GM19324 (cell line): ENCODE results near the gene ZNF22.

Experiments
- ATAC-seq: cut with Tn5 transposase; IDR thresholded peaks from one replicate; pipeline ENCODE4 v1.9.1; 2021; ENCODE audit warnings: mild to moderate bottlenecking, moderate library complexity; ENCODE audit not compliant: unreplicated experiment, low FRiP score

Gene ZNF22

DNA sequence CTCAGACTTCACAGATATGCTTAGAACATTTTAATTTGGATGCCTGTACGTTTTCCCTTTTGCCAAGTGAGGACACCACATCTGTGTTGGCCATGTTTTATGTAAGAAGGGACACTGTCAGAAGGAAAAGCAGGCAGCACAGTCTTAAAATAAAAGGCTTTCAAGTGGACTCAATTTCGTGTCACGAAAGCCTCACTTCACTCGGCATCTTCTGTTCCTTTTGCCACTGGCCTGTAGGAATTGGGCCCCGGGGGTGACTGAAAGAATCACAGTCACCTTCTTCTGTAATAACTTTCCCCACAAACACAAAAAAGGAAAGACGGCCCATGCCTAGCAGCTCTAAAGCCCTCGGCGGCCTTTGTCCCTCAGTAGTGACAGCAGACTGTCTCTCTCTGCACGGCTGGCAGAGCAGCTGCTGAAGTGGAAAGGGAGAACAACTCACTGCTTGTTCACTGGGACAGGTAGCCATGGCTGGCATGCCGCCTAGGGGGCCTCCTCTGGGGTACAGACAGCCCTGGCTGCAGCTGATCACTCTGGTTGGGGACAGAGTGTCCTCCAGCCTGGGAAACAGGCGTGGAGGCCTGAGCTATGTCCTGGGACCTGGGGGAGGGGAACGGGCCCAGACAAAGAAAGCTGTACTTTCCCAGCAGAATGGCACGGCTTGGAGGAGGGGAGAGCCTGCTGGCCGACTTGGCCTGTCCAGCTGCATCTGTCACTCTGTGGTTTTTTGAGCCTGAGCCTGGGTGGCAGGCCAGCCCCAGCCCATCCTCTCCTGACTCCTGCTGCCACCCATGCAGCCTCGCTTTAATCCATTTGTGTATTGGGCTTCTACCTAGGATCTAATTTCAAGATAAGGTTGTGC is 36.7 kb upstream of the ZNF22 start:
- ATAC-seq, result no peak

DNA sequence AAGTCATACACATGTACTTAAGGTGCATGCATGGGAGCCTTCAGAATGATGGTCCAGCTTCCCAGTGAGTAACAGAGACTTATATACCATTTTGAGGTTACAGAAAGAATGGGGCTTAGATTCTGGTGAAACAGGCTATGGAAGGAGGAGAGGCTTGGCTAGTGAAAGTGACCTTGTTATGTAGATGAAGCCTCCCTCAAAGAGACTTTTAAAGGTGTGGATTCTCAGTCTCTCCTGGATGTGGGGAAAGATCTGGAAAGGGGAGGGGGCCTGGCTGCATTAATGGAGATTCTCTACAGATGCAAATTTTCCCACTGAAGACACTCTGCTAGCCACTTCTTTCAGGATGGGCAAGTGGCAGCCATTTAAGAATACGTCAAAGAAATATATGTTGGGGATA is 35.6 kb upstream of the ZNF22 start:
- ATAC-seq, result no peak

DNA sequence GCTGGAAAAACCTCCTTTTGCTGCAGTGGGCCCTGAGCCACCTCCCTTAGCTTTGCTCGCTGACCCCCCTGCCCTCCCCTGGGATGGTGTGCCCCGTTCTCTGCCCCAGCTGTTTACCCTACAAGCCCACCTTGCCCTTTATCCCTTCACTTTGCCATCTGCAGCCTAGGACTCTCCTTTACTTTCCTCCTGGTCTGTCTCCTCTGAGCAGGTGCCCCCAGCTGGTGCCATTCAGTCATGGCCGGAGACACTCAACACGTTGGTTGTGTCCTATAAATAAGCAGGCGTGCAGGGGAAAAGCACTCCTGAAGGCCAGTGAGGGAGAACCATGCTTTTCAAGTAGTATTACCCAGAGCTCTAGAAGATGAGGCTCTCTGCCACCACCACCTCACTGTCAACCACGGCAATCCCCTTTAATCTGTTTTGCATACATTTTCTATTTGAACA is 35.0 kb upstream of the ZNF22 start:
- no peak for ATAC-seq

DNA sequence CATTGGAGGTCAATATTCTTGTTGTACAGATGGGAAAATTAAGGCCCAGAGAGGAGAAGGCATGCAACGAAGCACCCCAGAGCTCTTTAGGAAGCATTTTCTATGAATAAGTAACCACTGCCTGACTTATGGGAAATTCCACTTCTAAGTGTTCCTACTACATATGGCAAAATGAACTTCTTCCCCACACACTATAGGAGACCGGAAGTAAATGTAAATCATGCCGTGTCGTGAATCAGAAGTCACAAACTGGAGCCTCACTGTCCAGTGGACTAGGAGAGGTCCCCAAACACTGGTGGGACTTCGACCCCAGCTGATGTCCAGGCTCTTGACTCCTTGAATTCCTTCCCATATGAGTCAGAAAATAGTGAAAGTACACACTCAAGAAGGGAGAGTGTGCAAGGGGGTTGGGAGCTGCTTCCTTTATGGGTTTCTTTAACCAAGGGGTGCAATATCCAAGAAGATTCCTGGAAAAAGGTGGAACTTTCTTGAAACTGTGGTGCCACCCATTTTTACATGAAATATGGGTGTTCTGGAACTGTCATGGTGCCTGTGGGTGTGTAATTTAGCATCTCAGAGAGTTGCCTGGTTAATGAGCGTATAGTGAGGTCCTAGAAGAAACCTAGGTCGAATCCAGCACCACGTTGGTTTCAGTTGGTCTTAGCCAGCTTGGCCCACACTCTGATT is 34.5 kb upstream of the ZNF22 start:
- no peak for ATAC-seq

DNA sequence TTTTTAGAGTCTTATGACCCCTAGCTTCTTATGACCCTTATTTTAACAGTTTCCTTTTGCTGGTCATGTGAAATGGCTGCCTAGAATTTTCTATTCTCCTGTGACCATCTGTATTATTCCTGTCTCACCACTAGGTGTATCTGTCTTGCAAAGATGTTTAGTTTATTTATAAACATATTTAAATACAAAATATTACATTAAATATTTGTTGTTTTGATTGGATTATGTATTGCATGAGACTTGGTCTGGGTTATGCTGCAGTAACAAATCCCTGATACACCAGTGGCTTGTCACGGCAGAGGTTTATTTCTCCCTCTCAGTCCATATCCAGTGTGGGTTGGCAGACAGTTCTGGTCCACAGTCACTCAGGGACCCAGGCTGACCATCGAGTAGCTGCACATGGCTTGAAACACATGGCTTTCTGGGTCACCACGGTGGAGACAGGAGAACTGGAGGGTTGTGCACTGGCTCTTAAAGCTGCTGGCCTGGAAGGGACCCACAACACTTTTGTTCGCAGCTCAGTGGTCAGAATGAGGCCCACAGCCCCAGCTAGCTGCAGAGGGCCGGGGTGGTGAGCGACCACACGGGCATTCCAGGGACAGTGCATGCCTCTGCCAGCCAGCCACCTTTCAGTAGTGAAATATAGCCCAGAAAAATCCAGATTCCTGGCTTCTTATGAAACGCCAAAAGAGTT is 33.8 kb upstream of the ZNF22 start:
- no peak for ATAC-seq

DNA sequence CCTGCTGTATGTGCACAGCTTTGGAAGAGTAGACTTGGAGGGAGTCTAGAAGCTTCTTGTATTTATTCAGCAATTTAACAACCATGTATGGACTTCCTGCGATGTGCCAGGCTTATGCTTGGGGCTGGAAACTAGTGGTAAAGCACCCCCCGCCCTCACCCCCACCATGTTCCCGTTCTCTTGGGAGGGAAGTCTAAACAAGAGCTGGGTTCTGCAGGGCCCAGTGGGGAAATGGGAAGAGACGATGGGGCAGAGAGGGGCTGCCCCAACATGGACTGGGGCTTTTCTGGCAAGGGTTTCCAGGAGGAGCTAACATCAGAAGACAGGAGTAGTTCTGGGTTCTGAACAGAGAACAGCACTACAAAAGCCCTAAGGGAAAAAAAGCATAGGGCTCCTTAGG is 33.1 kb upstream of the ZNF22 start:
- no peak for ATAC-seq

DNA sequence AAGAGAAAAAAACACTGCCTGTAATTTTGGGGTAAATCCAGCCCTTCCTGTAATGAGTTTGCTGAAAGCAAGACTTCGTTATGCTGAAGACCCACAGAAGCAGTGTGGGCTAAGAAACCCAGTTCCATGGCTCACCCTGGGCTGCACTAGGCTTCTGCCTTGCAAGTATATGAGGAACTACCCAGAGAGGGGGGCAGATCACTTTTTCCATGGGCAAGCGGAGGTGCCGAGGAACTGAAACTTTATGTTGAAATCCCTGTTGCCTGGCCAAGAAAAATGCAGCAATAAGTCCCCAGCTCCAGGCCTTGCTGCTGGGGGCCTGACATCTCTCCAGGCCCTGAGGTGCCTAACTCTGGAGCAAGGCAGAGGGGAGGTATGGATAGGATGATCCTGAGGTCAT is 32.6 kb upstream of the ZNF22 start:
- no peak for ATAC-seq

DNA sequence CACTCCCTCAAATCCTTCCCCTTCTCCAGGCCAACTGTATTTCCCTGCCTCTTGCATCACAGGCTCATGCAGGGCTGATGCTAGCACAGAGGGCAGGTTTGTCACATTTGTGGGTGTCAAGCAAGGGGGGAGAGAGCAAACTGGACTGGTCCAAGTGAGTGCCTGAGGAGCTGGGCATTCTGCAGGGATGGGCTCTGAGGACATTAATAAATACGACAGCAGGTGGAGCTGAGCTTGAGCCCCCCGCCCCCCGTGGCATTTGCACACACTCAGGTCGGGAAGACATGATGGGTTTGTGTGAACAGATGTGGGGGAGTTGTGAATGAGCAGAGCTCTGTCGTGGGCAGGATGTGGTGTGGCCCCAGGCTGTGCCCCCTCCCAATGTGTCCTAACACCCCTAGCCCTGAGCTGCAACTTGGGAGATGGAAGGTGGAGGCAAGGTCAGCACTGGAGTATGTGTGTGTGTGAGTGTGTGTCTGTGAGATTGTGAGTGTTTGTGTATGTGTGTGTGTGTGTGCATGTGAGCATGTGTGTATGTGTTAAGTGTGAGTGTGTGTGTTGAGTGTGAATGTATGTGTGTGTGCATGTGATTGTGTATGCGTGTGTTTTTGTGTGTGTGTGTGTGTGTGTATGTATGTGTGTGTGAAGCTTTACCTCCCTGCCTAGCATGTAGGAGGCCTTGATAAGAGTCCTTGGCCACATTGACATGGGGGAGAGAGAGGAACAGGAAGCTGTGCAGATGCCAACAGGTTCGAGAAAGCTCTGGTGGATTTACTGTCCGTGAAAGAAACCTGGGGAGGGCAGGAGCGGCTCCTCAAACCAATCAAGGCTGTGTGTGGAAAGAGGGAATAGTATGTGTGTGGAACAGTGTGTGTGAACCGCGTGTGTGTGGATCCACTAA is 32.0 kb upstream of the ZNF22 start:
- no peak for ATAC-seq

DNA sequence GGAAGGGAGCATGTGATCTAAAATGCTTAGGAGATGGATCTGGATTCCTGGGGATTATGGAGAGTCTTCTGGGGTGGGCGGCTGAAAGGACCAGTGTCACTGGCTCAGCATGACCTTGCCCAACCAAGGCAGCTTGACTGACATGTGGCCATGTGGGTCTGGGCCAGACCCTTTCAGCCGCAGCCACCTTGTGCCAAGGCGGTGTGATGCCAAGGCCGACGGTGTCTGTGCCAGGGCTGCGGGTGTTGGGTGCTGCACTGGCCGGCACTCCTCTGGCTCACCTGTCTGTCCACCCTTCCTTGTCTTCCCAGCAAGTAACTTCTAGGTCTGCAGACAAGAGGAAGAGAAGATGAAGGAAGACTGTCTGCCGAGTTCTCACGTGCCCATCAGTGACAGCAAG is 30.9 kb upstream of the ZNF22 start:
- ATAC-seq, result no peak

DNA sequence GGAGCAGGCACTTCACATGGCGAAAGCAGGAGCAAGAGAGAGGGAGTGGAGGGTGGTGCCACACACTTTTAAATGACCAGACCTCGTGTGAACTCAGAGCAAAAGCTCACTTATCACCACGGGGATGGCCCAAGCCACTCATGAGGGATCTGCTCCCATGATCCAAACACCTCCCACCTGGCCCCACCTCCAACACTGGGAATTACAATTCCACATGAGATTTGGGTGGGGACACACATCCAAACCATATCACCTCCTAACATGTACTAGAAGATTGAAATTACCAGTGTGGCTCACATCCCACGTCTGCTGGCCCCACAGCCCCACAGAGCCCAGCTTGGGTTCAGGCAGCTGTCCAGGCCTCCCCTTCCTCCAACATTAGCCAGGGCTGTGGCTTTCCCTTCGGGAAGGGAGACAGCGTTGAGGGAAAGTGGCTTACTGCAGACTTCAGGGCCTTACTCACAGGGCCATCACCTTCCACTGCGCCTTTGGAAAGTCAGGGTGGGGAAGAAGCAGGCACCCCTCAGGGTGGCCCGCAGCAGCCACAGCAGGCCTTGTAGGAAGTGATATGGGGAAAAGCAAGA is 29.8 kb upstream of the ZNF22 start:
- ATAC-seq, result no peak

DNA sequence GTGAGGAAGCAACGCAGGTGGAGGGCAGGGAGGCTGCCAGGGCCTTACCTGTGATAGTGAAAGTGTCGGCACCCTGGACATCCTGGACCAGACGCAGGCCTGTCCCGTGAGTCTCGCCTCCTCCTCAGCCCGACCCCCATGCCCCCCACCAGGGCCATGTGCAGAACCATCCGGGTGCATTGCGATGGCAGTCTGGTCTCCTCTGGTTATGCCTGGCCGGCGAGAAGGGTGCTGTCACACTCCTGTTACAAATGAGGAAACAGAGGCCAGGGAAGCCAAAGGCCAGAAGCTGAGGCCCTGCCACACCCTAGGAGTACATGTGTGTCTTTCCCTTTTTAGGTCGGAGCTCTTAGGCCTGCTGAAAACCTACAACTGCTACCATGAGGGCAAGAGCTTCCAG is 29.3 kb upstream of the ZNF22 start:
- ATAC-seq, result no peak

DNA sequence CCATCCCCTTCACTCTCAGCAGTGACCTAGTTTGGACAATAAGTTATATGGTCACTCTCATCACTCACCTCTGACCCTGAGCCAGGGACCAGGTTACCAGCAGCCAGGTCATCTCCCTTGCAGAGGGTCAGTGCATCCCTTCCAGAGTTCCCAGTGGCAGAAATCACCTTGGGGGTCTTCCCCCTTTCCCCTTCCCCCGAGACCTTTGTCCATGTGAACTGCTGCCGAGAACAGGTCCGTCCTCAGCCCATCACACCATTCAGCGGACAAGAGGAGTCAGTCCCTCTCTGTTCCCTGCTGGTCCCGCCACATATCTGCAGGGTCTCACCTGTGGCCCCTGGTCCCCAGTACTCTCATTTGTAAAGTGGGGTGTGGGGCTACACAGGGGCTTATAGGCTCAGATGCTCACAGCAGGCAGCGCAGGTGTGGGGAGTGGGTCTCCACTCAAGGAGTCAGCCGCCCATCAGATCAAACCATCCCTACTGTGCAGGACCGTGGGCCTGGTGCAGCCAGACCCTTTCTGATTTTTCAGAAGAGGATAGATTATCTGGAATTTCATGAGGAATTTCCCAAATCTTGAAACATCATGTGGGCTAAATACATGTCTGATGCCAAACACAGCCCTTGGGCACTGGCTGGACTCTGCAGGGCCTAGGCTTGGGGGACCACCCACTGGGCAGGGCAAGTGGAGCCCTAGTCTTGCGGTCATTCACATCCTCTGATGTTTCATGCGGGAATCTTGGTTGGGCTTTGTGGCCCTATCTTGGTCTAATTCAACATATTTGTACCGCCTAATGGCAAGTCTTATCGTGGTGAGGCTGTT is 28.6 kb upstream of the ZNF22 start:
- no peak for ATAC-seq

DNA sequence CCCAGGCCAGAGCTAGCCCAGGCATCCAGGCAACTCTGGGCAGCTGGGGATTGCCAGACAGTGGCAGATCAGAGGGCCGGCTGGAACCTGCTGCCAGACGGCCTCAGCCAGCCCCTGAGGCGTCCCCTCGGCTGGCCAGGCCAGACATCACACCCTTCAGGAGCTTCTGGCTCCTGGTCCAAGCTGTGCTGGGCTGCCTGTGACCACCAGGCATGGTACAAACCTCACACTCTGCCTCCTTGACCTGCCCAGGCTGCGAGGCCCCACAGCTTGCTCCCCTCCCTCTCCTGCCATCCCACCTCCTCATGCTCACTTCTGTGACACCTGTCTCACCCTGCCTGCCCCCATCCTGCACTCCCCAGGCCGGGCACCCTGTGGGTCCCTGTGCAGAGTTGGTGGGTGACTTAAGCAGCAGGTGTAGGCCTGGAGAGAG is 27.8 kb upstream of the ZNF22 start:
- no peak for ATAC-seq

DNA sequence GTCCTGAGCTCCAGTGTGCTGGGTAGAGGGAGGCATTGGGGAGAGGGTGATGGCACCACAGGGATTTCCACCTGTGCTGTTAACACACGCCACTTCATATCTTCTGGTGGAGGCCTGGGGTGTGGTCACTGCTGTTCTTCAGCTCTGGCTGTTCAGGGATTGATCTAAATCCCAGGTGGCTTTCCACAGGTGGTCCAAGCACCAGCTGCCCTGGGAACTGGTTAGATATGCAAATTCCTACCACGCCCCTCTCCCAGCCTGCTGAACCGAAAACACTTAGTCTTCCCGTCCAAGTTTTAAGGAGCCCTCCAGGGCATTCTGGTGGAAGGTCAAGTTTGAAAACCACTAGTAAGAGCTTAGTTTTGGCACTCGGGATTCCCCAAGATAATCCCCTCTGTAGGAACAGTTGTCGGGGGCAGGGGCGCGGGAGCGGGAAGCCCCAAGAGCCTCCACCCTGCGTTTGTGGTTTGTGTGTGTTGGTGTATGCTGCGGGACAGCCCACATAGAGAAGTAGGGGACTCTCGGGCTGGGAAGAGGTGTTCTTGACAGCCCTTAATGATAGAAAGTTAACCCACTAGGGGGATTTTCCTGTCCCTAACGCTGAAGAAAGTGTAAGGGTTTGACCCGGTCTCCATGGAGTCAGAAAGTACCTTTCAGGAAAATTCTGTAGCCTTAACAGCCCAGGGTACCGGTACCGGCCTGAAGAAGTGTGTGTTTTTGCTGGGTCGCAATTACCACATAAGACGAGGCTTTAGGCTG is 27.2 kb upstream of the ZNF22 start:
- no peak for ATAC-seq

DNA sequence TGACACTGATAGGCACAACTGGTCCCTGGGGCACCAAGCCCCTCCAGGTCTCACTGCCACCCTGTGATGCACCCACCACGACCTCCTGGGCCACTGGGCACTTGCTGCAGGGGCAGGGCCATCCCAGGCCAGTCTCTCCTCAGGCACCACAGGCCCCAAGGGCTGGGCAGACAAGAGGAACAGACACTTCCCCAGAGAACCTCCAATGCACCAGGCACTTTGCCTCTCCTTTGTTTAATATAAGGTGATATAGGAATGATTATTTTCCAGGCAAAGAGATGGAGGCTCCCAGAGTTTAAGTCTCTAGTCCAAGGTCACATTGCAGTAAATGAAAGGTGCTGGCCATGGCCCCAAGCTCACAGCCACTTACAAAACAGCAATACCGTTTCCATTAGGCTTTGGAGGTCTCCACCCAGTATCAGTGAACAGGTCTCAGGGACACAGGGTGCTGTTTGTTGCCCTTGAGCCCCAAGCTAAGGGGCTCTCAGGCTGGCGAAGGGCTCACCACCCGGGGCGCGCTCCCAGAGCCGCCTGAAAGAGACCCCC is 26.6 kb upstream of the ZNF22 start:
- ATAC-seq, result no peak

DNA sequence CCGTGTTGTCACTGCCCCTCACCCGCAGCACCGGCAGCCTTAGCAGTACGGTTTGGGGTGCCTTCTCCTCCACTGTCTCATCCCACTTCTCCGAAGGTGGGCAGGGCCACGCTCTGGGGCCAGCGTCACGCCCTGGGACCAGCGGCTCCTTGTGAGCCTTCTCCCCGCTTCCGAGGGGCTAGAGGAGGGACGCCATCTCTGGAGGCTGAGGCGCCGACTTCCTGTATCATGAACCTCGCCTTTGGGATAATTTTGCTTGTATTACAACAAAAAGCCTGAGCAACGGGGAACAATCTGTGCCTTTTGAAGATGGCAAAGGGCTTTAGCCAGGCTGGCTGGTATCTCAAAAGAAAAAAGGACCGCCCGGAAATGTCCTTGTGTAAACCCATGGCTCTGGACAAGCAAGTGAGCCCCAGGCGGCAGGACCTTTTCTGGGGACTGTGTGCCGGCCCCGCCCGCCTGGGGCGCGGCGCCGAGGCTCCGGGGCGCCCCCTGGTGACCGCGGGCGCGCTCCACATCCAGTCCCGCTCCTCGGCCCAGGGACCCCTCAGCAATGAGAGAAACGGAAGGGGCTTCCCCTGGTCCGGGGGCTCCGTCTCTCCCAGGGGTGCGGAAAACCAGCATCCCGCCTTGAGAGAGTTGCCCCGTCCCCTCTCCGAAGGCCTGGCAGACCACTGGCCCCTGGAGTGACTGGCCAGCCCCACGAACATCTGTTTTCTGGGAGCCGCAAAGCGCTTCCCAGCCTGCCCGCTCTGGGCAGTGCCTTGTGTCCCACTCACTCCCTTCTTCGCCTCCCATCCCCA is 25.9 kb upstream of the ZNF22 start:
- peak; percentile 70 for ATAC-seq
